A549 (cell line): ENCODE results near the gene UPK1A. TPM values are rescaled to one million over a fixed set of nuclear protein-coding genes. Genes with fewer than 3 reads are reported as not detected.

Experiments used
- ATAC-seq, 2 experiments: fragments of 200-7000 bp in 1 of 2; fragments of >200 bp in 1 of 2; cut with Nextera tagmentation in 1 of 2; cut with Tn5 transposase in 1 of 2; 3 replicates each; pipeline versions ENCODE4 v1.8.0 to v1.9.1; 2018 to 2020; ENCODE audit warnings: mild to moderate bottlenecking in 1 of 2, moderate library complexity in 1 of 2
- CTCF ChIA-PET: fragments of 300-600 bp; sonication (Branson Sonifier 250); formaldehyde crosslinking; extraction: SDS; loops from one replicate; lab custom pipeline; 2021; ENCODE audit warnings: antibody characterized with exemption, inconsistent platforms; lab: Yijun Ruan, JAX
- POLR2A ChIA-PET: fragments of 350-600 bp; formaldehyde crosslinking; extraction: SDS; loops from one replicate; lab custom pipeline; 2021; ENCODE audit warnings: antibody characterized with exemption, inconsistent platforms; lab: Yijun Ruan, JAX
- DNase-seq, 2 experiments: peaks; one replicate each; pipeline versions ENCODE4 v3.0.0 to v3.0.0-alpha.2; 2011 to 2016; ENCODE audit warnings: low read depth in 1 of 2, low spot score in 1 of 2
- FAIRE-seq: peaks from 2 replicates; lab custom pipeline; 2011; peaks lifted over from hg19 to GRCh38; lab: Jason Lieb, UNC
- H3K27ac ChIP-seq, 2 experiments: fragments of >200 bp; sonication (Bioruptor Twin); formaldehyde crosslinking; 3 replicates each; pipeline ENCODE4 v1.5.1; 2016 to 2017
- H3K4me1 ChIP-seq: fragments of >200 bp; sonication (Bioruptor Twin); formaldehyde crosslinking; 3 replicates; pipeline ENCODE4 v1.6.1; 2016
- H3K4me2 ChIP-seq: fragments of >200 bp; sonication (Bioruptor Twin); formaldehyde crosslinking; 3 replicates; pipeline ENCODE4 v1.6.1; 2016
- H3K4me3 ChIP-seq: fragments of >200 bp; sonication (Bioruptor Twin); formaldehyde crosslinking; 3 replicates; pipeline ENCODE4 v1.5.1; 2016
- H3K9me3 ChIP-seq: fragments of >200 bp; sonication (Bioruptor Twin); formaldehyde crosslinking; 3 replicates; pipeline ENCODE4 v1.6.1; 2016
- ATOH8 ChIP-seq: fragments of 250-450 bp; sonication (Bioruptor Pico); IDR thresholded peaks from 2 replicates; pipeline ENCODE4 v1.5.0; 2020; ENCODE audit warnings: low read depth, mild to moderate bottlenecking, moderate library complexity
- BCL3 ChIP-seq: fragments of >200 bp; sonication (Bioruptor Twin); formaldehyde crosslinking; IDR thresholded peaks from 3 replicates; pipeline ENCODE4 v1.6.1; 2016
- BHLHE40 ChIP-seq: IDR thresholded peaks from 2 replicates; pipeline ENCODE4 v1.6.1; 2012; ENCODE audit warnings: low read depth, low read length, inconsistent platforms
- CBX2 ChIP-seq: fragments of 200-600 bp; sonication (generic); IDR thresholded peaks from 2 replicates; pipeline ENCODE4 v1.6.1; 2016; ENCODE audit warnings: low read depth, mild to moderate bottlenecking, borderline replicate concordance
- CBX8 ChIP-seq: fragments of 200-600 bp; sonication (generic); IDR thresholded peaks from 2 replicates; pipeline ENCODE4 v1.6.1; 2016
- CEBPB ChIP-seq, 2 experiments: fragments of >200 bp in 1 of 2; sonication (Bioruptor Twin) in 1 of 2; formaldehyde crosslinking in 1 of 2; IDR thresholded peaks; 2 replicates each; pipeline ENCODE4 v1.6.1; 2012 to 2016
- E2F6 ChIP-seq: IDR thresholded peaks from 2 replicates; pipeline ENCODE4 v1.6.1; 2012; ENCODE audit warnings: low read depth, borderline replicate concordance
- EP300 ChIP-seq, 2 experiments: fragments of >200 bp; sonication (Bioruptor Twin); formaldehyde crosslinking; IDR thresholded peaks; 2 replicates in 1 of 2; 3 replicates in 1 of 2; pipeline ENCODE4 v1.6.1; 2016 to 2017
- HES2 ChIP-seq: fragments of >200 bp; sonication (Bioruptor Twin); formaldehyde crosslinking; IDR thresholded peaks from 2 replicates; pipeline ENCODE4 v1.6.1; 2016
- HMGXB4 ChIP-seq: fragments of 250-450 bp; sonication (Bioruptor Pico); IDR thresholded peaks from 2 replicates; pipeline ENCODE4 v1.5.0; 2021; ENCODE audit warnings: mild to moderate bottlenecking, moderate library complexity, borderline replicate concordance
- JUN ChIP-seq, 2 experiments: fragments of >200 bp; sonication (Bioruptor Twin); formaldehyde crosslinking; IDR thresholded peaks; 2 replicates in 1 of 2; 3 replicates in 1 of 2; pipeline ENCODE4 v1.6.1; 2016 to 2017
- JUNB ChIP-seq: fragments of >200 bp; sonication (Bioruptor Twin); formaldehyde crosslinking; IDR thresholded peaks from 2 replicates; pipeline ENCODE4 v1.6.1; 2016
- KDM1A ChIP-seq: fragments of 200-600 bp; sonication (generic); IDR thresholded peaks from 2 replicates; pipeline ENCODE4 v1.6.1; 2016; ENCODE audit warnings: low read depth, mild to moderate bottlenecking
- KDM5A ChIP-seq: fragments of 200-600 bp; sonication (generic); IDR thresholded peaks from 2 replicates; pipeline ENCODE4 v1.6.1; 2016; ENCODE audit warnings: antibody characterized with exemption, mild to moderate bottlenecking
- MAFK ChIP-seq: fragments of 450-650 bp; IDR thresholded peaks from 2 replicates; pipeline ENCODE4 v1.6.1; 2014; ENCODE audit not compliant: partially characterized antibody
- MAX ChIP-seq: IDR thresholded peaks from 2 replicates; pipeline ENCODE4 v1.6.1; 2012
- MAZ ChIP-seq: fragments of 150-350 bp; IDR thresholded peaks from 2 replicates; pipeline ENCODE4 v1.6.1; 2014; ENCODE audit warnings: antibody characterized with exemption, low read depth, low read length, borderline replicate concordance
- MYC ChIP-seq: IDR thresholded peaks from 2 replicates; pipeline ENCODE4 v1.6.1; 2012; ENCODE audit warnings: mild to moderate bottlenecking, inconsistent platforms, low read length, improper control_type of control experiment, borderline replicate concordance
- NFE2L2 ChIP-seq: fragments of 150-350 bp; conservative IDR thresholded peaks from 2 replicates; pipeline ENCODE4 v1.6.1; 2014; ENCODE audit warnings: low read length
- NPAS2 ChIP-seq: fragments of 250-450 bp; sonication (Bioruptor Pico); IDR thresholded peaks from 2 replicates; pipeline ENCODE4 v1.8.0; 2022; ENCODE audit warnings: mild to moderate bottlenecking, moderate library complexity, borderline replicate concordance
- NR3C1 ChIP-seq: fragments of >200 bp; sonication (Bioruptor Twin); formaldehyde crosslinking; IDR thresholded peaks from 3 replicates; pipeline ENCODE4 v1.6.1; 2017
- PBX3 ChIP-seq: IDR thresholded peaks from 2 replicates; pipeline ENCODE4 v1.6.1; 2012
- PHF8 ChIP-seq: fragments of 200-600 bp; sonication (generic); IDR thresholded peaks from 2 replicates; pipeline ENCODE4 v1.6.1; 2016; ENCODE audit warnings: low read depth, mild to moderate bottlenecking, antibody characterized with exemption, moderate library complexity, borderline replicate concordance
- RAD21 ChIP-seq, 2 experiments: fragments of >200 bp in 1 of 2; sonication (Bioruptor Twin) in 1 of 2; formaldehyde crosslinking in 1 of 2; IDR thresholded peaks in 1 of 2; conservative IDR thresholded peaks in 1 of 2; 2 replicates in 1 of 2; 3 replicates in 1 of 2; pipeline ENCODE4 v1.6.1; 2012 to 2018; ENCODE audit warnings: inconsistent platforms in 1 of 2
- RARB ChIP-seq: fragments of 250-450 bp; sonication (Bioruptor Pico); IDR thresholded peaks from 2 replicates; pipeline ENCODE4 v1.8.0; 2021; ENCODE audit warnings: mild to moderate bottlenecking, moderate library complexity
- RCOR1 ChIP-seq: fragments of 150-350 bp; IDR thresholded peaks from 2 replicates; pipeline ENCODE4 v1.6.1; 2014; ENCODE audit warnings: antibody characterized with exemption, low read length, low read depth
- RFX5 ChIP-seq: fragments of 450-650 bp; IDR thresholded peaks from 2 replicates; pipeline ENCODE4 v1.7.1; 2014; ENCODE audit warnings: antibody characterized with exemption, mild to moderate bottlenecking, moderate library complexity
- SMC3 ChIP-seq: fragments of >200 bp; sonication (Bioruptor Twin); formaldehyde crosslinking; IDR thresholded peaks from 3 replicates; pipeline ENCODE4 v1.6.1; 2018; ENCODE audit warnings: inconsistent platforms
- TFCP2L1 ChIP-seq: fragments of 250-450 bp; sonication (Bioruptor Pico); IDR thresholded peaks from 2 replicates; pipeline ENCODE4 v1.5.0; 2021; ENCODE audit warnings: mild to moderate bottlenecking
- USF2 ChIP-seq: fragments of 450-650 bp; IDR thresholded peaks from 2 replicates; pipeline ENCODE4 v1.6.1; 2014; ENCODE audit warnings: antibody characterized with exemption
- ZFP36 ChIP-seq: fragments of 450-650 bp; IDR thresholded peaks from 2 replicates; pipeline ENCODE4 v1.6.1; 2014; ENCODE audit warnings: borderline replicate concordance; ENCODE audit not compliant: partially characterized antibody
- ZNF302 ChIP-seq: fragments of 250-450 bp; sonication (Bioruptor Pico); IDR thresholded peaks from 2 replicates; pipeline ENCODE4 v1.9.0; 2021; ENCODE audit warnings: inconsistent platforms, mild to moderate bottlenecking, moderate library complexity
- WGBS: methylation state at CpG from one replicate; pipeline ENCODE4 v1.1.6; 2017; ENCODE audit errors: missing lambda C conversion rate; 5-methylcytosine and 5-hydroxymethylcytosine counted together
- polyA plus RNA-seq, 4 experiments: library from polyadenylated mRNA; depleted of rRNA in 3 of 4; stranded (reverse); fragments of >200 nt; fragmentation: RNase III in 1 of 4; extraction: RNeasy Plus Mini Kit Qiagen cat#74134 plus additional on column Dnase treatment in 1 of 4; gene quantifications; 2 replicates in 3 of 4; 3 replicates in 1 of 4; pipeline ENCODE4 v1.2.3, GENCODE V29; 2011 to 2017

UPK1A gene
- polyA plus RNA-seq, 2 of the 4 experiments (the other 2 are of a cell fraction): 0.44 to 0.78 TPM

GRCh38 chr19:35716801-35717664 lies 50.7 kb downstream of the UPK1A start:
- DNase-seq (peak; percentile 95 to 99), ATAC-seq (peak; percentile 74 to 91), FAIRE-seq (peak; percentile 96)
- H3K4me1 ChIP-seq: peaks cover 20% of the 10 kb centered on the region
- WGBS: 1% methylated on average over 62 of the region's 77 CpGs
- H3K4me2 ChIP-seq: peak overlapping the region; percentile 89
- ChIA-PET CTCF (interaction anchor here (1.0 to 6.6 kb wide), 8 partner anchors 10 to 168 kb away, joined by 5 to 161 read pairs (median 22); partner anchors contain the start of gene ZBTB32), POLR2A (no interaction called here)
- peak overlapping the region; percentile 87 for H3K4me3 ChIP-seq
- H3K27ac ChIP-seq: peak overlapping the region; percentile 91 to 98
- no peaks in the 10 kb centered on the region for H3K9me3 ChIP-seq
- TF ChIP-seq KDM1A (no peak), JUNB (no peak), EP300 (IDR thresholded peaks at IDR 0.05) (no peak), RARB (no peak), MAZ (peak; percentile 87), CBX8 (no peak), RFX5 (no peak; the same call in 1 of the 2 replicates), RAD21 (conservative IDR thresholded peaks at IDR 0.05 in 1 of 2, IDR thresholded peaks at IDR 0.05 in 1 of 2) (peak; percentile 89 to 99), JUN (IDR thresholded peaks at IDR 0.05) (peak in 1 of 2 experiments; percentile 53; a peak in 3 of 5 replicates), MYC (peak; percentile 87), ZFP36 (no peak), USF2 (no peak), HES2 (no peak), PBX3 (0 out of 2 replicates have a peak, but pooled peaks have one; percentile 54), NR3C1 (no peak), NPAS2 (CRISPR knock-in tag) (no peak), CEBPB (IDR thresholded peaks at IDR 0.05) (no peak), MAX (peak; percentile 92), E2F6 (peak; percentile 78; the same call in 1 of the 2 replicates), TFCP2L1 (CRISPR knock-in tag) (0 out of 2 replicates have a peak, but pooled peaks have one; percentile 70), MAFK (no peak), HMGXB4 (CRISPR knock-in tag) (peak; percentile 82; the same call in 1 of the 2 replicates), BCL3 (no peak; the same call in 2 of the 3 replicates), CBX2 (no peak), PHF8 (peak; percentile 28), BHLHE40 (0 out of 2 replicates have a peak, but pooled peaks have one; percentile 11), KDM5A (peak; percentile 94), ATOH8 (CRISPR knock-in tag) (0 out of 2 replicates have a peak, but pooled peaks have one; percentile 16), NFE2L2 (no peak), SMC3 (peak; percentile 98), RCOR1 (no peak), ZNF302 (no peak)
